ENCODE measurements around the gene NUAK1. TPM values are rescaled to one million over a fixed set of nuclear protein-coding genes. Genes with fewer than 3 reads are reported as not detected.
A peak's percentile ranks its signal among the peaks of the same experiment; 100 is the strongest.

Gene NUAK1
- total RNA-seq, 1 experiment from 2014 or later, result 50.3 TPM

DNA sequence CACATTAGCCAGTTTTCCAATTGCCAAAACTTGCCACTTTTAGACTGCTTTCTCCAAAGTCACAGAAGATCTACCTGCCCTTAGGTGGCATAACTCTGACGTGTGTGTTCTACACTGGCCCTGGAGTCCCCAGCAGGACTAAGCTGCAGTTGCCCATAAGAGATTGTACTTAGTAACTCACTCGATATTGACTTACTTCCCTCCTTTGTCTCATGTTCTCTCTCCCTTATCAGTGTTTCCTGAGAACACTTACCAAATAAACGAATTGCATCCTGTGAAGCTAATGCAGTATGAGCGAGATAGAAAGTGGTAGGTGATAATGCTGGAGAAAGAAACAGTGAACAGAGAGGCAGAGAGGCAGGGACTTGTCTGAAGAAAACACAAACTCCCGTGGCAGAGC is 117.2 kb downstream of the NUAK1 start:
- DNase-seq (ENCODE audit: low read depth, low spot score) (no peak), ATAC-seq (no peak)
- BruUV-seq (replicated peaks), result no TSS peak
- ChIA-PET CTCF (no interaction called here), POLR2A (no interaction called here)
- Histone ChIP-seq H3K9me3 (ENCODE audit: control insufficient read depth, insufficient read depth, low read depth, low read length) (0 out of 2 replicates have a peak, but pooled peaks cover 7% of the 10 kb centered on the region), H3K36me3 (ENCODE audit: control insufficient read depth, insufficient read depth, low read length) (no peaks in the 10 kb centered on the region), H3K27me3 (ENCODE audit: control insufficient read depth, insufficient read depth, low read length) (no peaks in the 10 kb centered on the region), H3K4me1 (ENCODE audit: control insufficient read depth, insufficient read depth, low read length) (no peaks in the 10 kb centered on the region), H3K4me3 (ENCODE audit: low read depth in 2 of 2, low read length in 2 of 2) (no peak overlapping the region), H3K27ac (ENCODE audit: low read length) (peak overlapping the region; percentile 5; the same call in 1 of the 2 replicates)
- in situ Hi-C loops (cut with HindIII; ENCODE audit: low pct_unique_long_range_greater_than_20kb, low sequenced_read_pairs) (no loop called here), intact Hi-C loops (cut with micrococcal nuclease; ENCODE audit: unreplicated experiment) (no loop called here)
- no peak for TF ChIP-seq SIN3A (IDR thresholded peaks at IDR 0.05; ENCODE audit: borderline replicate concordance, insufficient read depth, low read depth, low read length)
- TF ChIP-seq, protein P1, sequence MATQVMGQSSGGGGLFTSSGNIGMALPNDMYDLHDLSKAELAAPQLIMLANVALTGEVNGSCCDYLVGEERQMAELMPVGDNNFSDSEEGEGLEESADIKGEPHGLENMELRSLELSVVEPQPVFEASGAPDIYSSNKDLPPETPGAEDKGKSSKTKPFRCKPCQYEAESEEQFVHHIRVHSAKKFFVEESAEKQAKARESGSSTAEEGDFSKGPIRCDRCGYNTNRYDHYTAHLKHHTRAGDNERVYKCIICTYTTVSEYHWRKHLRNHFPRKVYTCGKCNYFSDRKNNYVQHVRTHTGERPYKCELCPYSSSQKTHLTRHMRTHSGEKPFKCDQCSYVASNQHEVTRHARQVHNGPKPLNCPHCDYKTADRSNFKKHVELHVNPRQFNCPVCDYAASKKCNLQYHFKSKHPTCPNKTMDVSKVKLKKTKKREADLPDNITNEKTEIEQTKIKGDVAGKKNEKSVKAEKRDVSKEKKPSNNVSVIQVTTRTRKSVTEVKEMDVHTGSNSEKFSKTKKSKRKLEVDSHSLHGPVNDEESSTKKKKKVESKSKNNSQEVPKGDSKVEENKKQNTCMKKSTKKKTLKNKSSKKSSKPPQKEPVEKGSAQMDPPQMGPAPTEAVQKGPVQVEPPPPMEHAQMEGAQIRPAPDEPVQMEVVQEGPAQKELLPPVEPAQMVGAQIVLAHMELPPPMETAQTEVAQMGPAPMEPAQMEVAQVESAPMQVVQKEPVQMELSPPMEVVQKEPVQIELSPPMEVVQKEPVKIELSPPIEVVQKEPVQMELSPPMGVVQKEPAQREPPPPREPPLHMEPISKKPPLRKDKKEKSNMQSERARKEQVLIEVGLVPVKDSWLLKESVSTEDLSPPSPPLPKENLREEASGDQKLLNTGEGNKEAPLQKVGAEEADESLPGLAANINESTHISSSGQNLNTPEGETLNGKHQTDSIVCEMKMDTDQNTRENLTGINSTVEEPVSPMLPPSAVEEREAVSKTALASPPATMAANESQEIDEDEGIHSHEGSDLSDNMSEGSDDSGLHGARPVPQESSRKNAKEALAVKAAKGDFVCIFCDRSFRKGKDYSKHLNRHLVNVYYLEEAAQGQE (IDR thresholded peaks at IDR 0.05; ENCODE audit: insufficient read depth in 1 of 2, low read depth in 2 of 2, low read length in 1 of 2), result no peak

DNA sequence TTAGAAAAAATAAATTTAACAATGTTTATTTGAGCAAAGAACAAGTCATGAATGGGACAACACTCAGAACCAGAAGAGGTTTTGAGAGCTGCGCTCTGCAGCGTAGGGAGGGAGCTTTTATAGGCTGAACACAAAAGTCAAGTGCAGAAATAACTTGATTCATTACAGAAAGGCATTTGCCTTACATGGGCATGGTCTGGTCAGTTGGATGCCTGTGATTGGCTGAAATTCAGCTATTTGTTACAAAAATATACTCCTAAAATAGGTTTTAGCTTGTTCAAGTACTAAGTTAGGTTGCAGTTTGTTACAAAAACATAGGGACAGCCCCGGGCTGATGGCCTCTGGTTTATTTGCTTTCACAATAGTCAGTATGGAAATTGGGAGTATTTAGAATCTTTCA is 118.0 kb downstream of the NUAK1 start:
- BruUV-seq (replicated peaks), result no TSS peak
- H3K27me3 ChIP-seq (ENCODE audit: control insufficient read depth, insufficient read depth, low read length), result no peaks in the 10 kb centered on the region
- ChIA-PET POLR2A (interaction anchor here (0.6 kb wide), 1 partner anchor 435 kb away, joined by 3 read pairs; no protein-coding TSS in a partner anchor), CTCF (no interaction called here)
- H3K4me1 ChIP-seq (ENCODE audit: control insufficient read depth, insufficient read depth, low read length), result no peaks in the 10 kb centered on the region
- H3K4me3 ChIP-seq (ENCODE audit: low read depth in 2 of 2, low read length in 2 of 2), result no peak overlapping the region
- DNase-seq (ENCODE audit: low read depth, low spot score) (no peak), ATAC-seq (no peak)
- 0 out of 2 replicates have a peak, but pooled peaks cover 7% of the 10 kb centered on the region for H3K9me3 ChIP-seq (ENCODE audit: control insufficient read depth, insufficient read depth, low read depth, low read length)
- TF ChIP-seq, protein P1 (IDR thresholded peaks at IDR 0.05; ENCODE audit: insufficient read depth in 1 of 2, low read depth in 2 of 2, low read length in 1 of 2), result no peak
- H3K27ac ChIP-seq (ENCODE audit: low read length), result peak overlapping the region; percentile 20; the same call in 1 of the 2 replicates
- intact Hi-C loops (cut with micrococcal nuclease; ENCODE audit: unreplicated experiment), result no loop called here
- in situ Hi-C loops (cut with HindIII; ENCODE audit: low pct_unique_long_range_greater_than_20kb, low sequenced_read_pairs), result no loop called here
- H3K36me3 ChIP-seq (ENCODE audit: control insufficient read depth, insufficient read depth, low read length), result no peaks in the 10 kb centered on the region

DNA sequence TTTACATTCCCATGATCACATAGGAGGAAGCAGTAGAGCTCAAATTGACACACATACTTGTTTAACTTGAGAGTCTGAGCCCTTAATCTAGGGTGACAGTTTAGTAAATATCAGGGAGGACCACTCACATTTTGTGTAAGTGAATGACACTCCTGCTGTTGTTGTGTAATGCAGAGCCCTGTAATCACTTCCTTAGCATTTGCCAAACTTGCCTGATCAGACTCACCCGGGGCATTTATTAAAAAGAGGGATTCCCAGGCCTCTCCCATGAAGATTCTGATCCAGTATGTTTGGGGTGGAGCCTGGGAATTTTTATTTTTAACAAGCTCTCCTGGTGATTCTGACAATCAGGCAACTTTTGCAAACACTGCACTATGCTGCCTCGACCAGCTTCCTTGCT is 119.6 kb downstream of the NUAK1 start:
- TF ChIP-seq, protein P1 (IDR thresholded peaks at IDR 0.05; ENCODE audit: insufficient read depth in 1 of 2, low read depth in 2 of 2, low read length in 1 of 2), result no peak
- TF ChIP-seq POLR2AphosphoS5 (IDR thresholded peaks at IDR 0.05; ENCODE audit: low read depth, low read length), result no peak
- TF ChIP-seq TCF7L2 (IDR thresholded peaks at IDR 0.05; ENCODE audit: low read depth, low read length), result no peak
- TF ChIP-seq SIN3A (IDR thresholded peaks at IDR 0.05; ENCODE audit: borderline replicate concordance, insufficient read depth, low read depth, low read length), result no peak
- TF ChIP-seq, protein P2, sequence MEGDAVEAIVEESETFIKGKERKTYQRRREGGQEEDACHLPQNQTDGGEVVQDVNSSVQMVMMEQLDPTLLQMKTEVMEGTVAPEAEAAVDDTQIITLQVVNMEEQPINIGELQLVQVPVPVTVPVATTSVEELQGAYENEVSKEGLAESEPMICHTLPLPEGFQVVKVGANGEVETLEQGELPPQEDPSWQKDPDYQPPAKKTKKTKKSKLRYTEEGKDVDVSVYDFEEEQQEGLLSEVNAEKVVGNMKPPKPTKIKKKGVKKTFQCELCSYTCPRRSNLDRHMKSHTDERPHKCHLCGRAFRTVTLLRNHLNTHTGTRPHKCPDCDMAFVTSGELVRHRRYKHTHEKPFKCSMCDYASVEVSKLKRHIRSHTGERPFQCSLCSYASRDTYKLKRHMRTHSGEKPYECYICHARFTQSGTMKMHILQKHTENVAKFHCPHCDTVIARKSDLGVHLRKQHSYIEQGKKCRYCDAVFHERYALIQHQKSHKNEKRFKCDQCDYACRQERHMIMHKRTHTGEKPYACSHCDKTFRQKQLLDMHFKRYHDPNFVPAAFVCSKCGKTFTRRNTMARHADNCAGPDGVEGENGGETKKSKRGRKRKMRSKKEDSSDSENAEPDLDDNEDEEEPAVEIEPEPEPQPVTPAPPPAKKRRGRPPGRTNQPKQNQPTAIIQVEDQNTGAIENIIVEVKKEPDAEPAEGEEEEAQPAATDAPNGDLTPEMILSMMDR (IDR thresholded peaks at IDR 0.05), result no peak
- in situ Hi-C loops (cut with HindIII; ENCODE audit: low pct_unique_long_range_greater_than_20kb, low sequenced_read_pairs), result no loop called here

More for the DNA sequence above, 119.6 kb downstream of the NUAK1 start:
- POLR2A ChIA-PET, result no interaction called here
- BruUV-seq (replicated peaks), result no TSS peak
- H3K9me3 ChIP-seq (ENCODE audit: control insufficient read depth, insufficient read depth, low read depth, low read length), result 0 out of 2 replicates have a peak, but pooled peaks cover 7% of the 10 kb centered on the region
- H3K4me3 ChIP-seq (ENCODE audit: low read depth in 2 of 2, low read length in 2 of 2), result no peak overlapping the region
- ATAC-seq, result no peak
- no peak overlapping the region for H3K27ac ChIP-seq (ENCODE audit: low read length)
- H3K36me3 ChIP-seq (ENCODE audit: control insufficient read depth, insufficient read depth, low read length), result no peaks in the 10 kb centered on the region
- H3K27me3 ChIP-seq (ENCODE audit: control insufficient read depth, insufficient read depth, low read length), result no peaks in the 10 kb centered on the region
- intact Hi-C loops (cut with micrococcal nuclease; ENCODE audit: unreplicated experiment), result no loop called here
- CTCF ChIA-PET, result no interaction called here
- no peak for DNase-seq (ENCODE audit: low read depth, low spot score)
- H3K4me1 ChIP-seq (ENCODE audit: control insufficient read depth, insufficient read depth, low read length), result no peaks in the 10 kb centered on the region
